ENCODE measurements around the gene TBL2. TPM values are rescaled to one million over a fixed set of nuclear protein-coding genes. Genes with fewer than 3 reads are reported as not detected.
A peak's percentile ranks its signal among the peaks of the same experiment; 100 is the strongest.
"Not testable (repeated sequence)": the region's sequence is repeated elsewhere in the genome, so short reads cannot be mapped to it uniquely, and the experiment has no call there.

Gene TBL2
- total and polyA plus RNA-seq, 2 donors from 2014 or later, result 18.8 to 33.6 TPM

GRCh38 chr7:73567140-73567539, 11.2 kb downstream of the TBL2 start:
- Histone ChIP-seq H3K4me1 (ENCODE audit: control insufficient read depth in 2 of 3, insufficient read depth in 2 of 3, low read depth in 1 of 3, low read length in 3 of 3) (no peaks in the 10 kb centered on the region), H3K36me3 (ENCODE audit: control insufficient read depth in 2 of 3, insufficient read depth in 3 of 3, low read length in 3 of 3) (peaks cover 7 to 14% (median 12%) of the 10 kb centered on the region in 3 donors), H3K27ac (ENCODE audit: low read depth in 2 of 2, low read length in 2 of 2) (no peak overlapping the region), H3K9ac (ENCODE audit: low read length in 3 of 3) (no peak overlapping the region), H3K27me3 (ENCODE audit: control insufficient read depth, insufficient read depth, low read length) (no peaks in the 10 kb centered on the region), H3K9me3 (ENCODE audit: control insufficient read depth in 2 of 3, insufficient read depth in 1 of 3, low read length in 3 of 3) (no peaks in the 10 kb centered on the region), H3K4me3 (ENCODE audit: low read length in 3 of 3) (no peak overlapping the region)
- intact Hi-C loops (cut with DNase I), result no loop called here
- DNase-seq, result no peak
- TF ChIP-seq CTCF (IDR thresholded peaks at IDR 0.05; ENCODE audit: borderline replicate concordance, extremely low read depth, insufficient read depth), result no peak
- FAIRE-seq, result no peak

DNA sequence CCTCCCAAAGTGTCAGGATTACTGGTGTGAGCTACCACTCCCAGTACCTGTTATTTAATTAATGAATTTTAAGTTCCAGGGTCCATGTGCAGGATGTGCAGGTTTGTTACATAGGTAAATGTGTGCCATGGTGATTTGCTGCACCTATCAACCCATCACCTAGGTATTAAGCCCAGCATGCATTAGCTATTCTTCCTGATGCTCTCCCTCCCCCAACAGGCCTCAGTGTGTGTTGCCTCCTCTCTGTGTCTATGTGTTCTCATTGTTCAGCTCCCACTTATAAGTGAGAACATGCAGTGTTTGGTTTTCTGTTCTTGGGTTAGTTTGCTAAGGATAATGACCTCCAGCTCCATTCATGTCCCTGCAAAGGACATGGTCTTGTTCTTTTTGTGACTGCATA, 11.9 kb downstream of the TBL2 start:
- H3K9ac ChIP-seq (ENCODE audit: low read length in 3 of 3); DNase-seq; FAIRE-seq; H3K27me3 ChIP-seq (ENCODE audit: control insufficient read depth, insufficient read depth, low read length); H3K9me3 ChIP-seq (ENCODE audit: control insufficient read depth in 2 of 3, insufficient read depth in 1 of 3, low read length in 3 of 3); H3K4me1 ChIP-seq (ENCODE audit: control insufficient read depth in 2 of 3, insufficient read depth in 2 of 3, low read depth in 1 of 3, low read length in 3 of 3); H3K27ac ChIP-seq (ENCODE audit: low read depth in 2 of 2, low read length in 2 of 2); intact Hi-C loops (cut with DNase I): not testable (repeated sequence)
- Histone ChIP-seq H3K4me3 (ENCODE audit: low read length in 3 of 3) (peak overlapping the region in 1 of 3 donors; percentile 54), H3K36me3 (ENCODE audit: control insufficient read depth in 2 of 3, insufficient read depth in 3 of 3, low read length in 3 of 3) (peaks cover 7 to 12% (median 9%) of the 10 kb centered on the region in 3 donors)

- Histone ChIP-seq H3K4me1 (ENCODE audit: control insufficient read depth in 2 of 3, insufficient read depth in 2 of 3, low read depth in 1 of 3, low read length in 3 of 3) (no peaks in the 10 kb centered on the region), H3K27me3 (ENCODE audit: control insufficient read depth, insufficient read depth, low read length) (no peaks in the 10 kb centered on the region), H3K4me3 (ENCODE audit: low read length in 3 of 3) (peak overlapping the region in 2 of 3 donors; percentile 29 to 54), H3K36me3 (ENCODE audit: control insufficient read depth in 2 of 3, insufficient read depth in 3 of 3, low read length in 3 of 3) (peaks cover 3 to 9% (median 9%) of the 10 kb centered on the region in 3 donors), H3K9ac (ENCODE audit: low read length in 3 of 3) (no peak overlapping the region), H3K9me3 (ENCODE audit: control insufficient read depth in 2 of 3, insufficient read depth in 1 of 3, low read length in 3 of 3) (no peaks in the 10 kb centered on the region), H3K27ac (ENCODE audit: low read depth in 2 of 2, low read length in 2 of 2) (no peak overlapping the region)
- FAIRE-seq (no peak), DNase-seq (no peak)
- intact Hi-C loops (cut with DNase I), result no loop called here
- TF ChIP-seq CTCF (IDR thresholded peaks at IDR 0.05; ENCODE audit: borderline replicate concordance, extremely low read depth, insufficient read depth), result no peak
Observed at GRCh38 chr7:73565675-73566340, 12.6 kb downstream of the TBL2 start.

GRCh38 chr7:73560109-73560835, 18.1 kb downstream of the TBL2 start:
- no peak for DNase-seq
- Histone ChIP-seq H3K36me3 (ENCODE audit: control insufficient read depth in 2 of 3, insufficient read depth in 3 of 3, low read length in 3 of 3) (no peaks in the 10 kb centered on the region), H3K4me3 (ENCODE audit: low read length in 3 of 3) (no peak overlapping the region), H3K9me3 (ENCODE audit: control insufficient read depth in 2 of 3, insufficient read depth in 1 of 3, low read length in 3 of 3) (no peaks in the 10 kb centered on the region), H3K27me3 (ENCODE audit: control insufficient read depth, insufficient read depth, low read length) (no peaks in the 10 kb centered on the region), H3K4me1 (ENCODE audit: control insufficient read depth in 2 of 3, insufficient read depth in 2 of 3, low read depth in 1 of 3, low read length in 3 of 3) (peaks cover 0 to 11% (median 0%) of the 10 kb centered on the region in 3 donors), H3K27ac (ENCODE audit: low read depth in 2 of 2, low read length in 2 of 2) (no peak overlapping the region), H3K9ac (ENCODE audit: low read length in 3 of 3) (no peak overlapping the region)
- TF ChIP-seq CTCF (IDR thresholded peaks at IDR 0.05; ENCODE audit: borderline replicate concordance, extremely low read depth, insufficient read depth), result no peak
- intact Hi-C loops (cut with DNase I), result no loop called here
- FAIRE-seq, result no peak
